ENCODE data around the gene NCR3LG1.

DNA sequence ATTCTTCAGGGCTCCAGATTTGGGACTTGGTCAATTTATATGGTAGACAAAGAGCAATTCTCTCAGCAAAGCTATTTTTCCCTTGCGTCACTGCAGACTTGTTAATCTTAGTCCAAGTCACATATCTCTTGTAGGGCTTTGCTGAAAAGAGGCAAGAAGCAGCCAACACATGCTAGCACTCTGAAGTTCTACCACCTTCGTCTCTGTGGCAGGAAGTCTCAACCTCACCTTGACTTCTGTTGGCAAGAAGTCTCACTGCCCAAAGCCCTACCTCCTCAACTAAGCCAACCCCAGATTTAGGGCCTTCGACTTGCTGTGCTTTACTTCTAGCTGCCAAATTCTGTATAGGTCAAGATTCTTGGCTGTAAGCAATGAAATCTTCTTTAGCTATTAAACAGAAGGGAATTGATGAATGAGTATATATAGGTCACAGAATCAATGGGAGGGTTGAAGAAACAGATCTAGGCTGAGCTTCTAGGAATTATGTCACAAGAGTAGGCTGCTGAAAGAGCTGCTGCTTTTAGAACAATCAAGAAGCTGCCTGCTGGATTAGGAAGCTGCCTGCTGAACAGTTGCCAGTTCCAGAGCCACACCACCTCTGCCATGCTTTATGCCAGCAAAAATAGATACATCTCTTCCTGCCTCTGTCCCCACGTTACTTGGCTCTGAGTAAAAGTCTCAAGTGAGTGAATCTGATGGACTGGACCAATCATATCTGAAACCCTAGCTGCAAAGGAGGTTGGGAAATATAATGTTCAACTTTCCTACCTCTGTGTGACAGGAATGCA is 17.6 kb upstream of the NCR3LG1 start:
- TF ChIP-seq, protein P1, sequence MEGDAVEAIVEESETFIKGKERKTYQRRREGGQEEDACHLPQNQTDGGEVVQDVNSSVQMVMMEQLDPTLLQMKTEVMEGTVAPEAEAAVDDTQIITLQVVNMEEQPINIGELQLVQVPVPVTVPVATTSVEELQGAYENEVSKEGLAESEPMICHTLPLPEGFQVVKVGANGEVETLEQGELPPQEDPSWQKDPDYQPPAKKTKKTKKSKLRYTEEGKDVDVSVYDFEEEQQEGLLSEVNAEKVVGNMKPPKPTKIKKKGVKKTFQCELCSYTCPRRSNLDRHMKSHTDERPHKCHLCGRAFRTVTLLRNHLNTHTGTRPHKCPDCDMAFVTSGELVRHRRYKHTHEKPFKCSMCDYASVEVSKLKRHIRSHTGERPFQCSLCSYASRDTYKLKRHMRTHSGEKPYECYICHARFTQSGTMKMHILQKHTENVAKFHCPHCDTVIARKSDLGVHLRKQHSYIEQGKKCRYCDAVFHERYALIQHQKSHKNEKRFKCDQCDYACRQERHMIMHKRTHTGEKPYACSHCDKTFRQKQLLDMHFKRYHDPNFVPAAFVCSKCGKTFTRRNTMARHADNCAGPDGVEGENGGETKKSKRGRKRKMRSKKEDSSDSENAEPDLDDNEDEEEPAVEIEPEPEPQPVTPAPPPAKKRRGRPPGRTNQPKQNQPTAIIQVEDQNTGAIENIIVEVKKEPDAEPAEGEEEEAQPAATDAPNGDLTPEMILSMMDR (IDR thresholded peaks at IDR 0.05), result no peak
- no peak for TF ChIP-seq EZH2phosphoT487 (IDR thresholded peaks at IDR 0.05)

All from neural progenitor cell (in vitro differentiated cells).